ENCODE data around the gene C10orf71. TPM values are rescaled to one million over a fixed set of nuclear protein-coding genes. Genes with fewer than 3 reads are reported as not detected.

C10orf71 gene
- polyA plus RNA-seq, 10 donors, result 12.0 to 40.0 (median 28.3) TPM

GRCh38 chr10:49375611-49376010 lies 76.6 kb downstream of the C10orf71 start:
- DNase-seq, result no peak

Other genes starting within 250 kb of the C10orf71 start
- 10 to 100 TPM; 36.6 to 60.5 (median 42.9) TPM for gene VSTM4, start 183.6 kb upstream of the C10orf71 start, polyA plus RNA-seq (ENCODE audit: insufficient read length in 10 of 10)
- under 1 TPM in 1 of 10 donors, not detected in 9; 0.08 TPM for gene FAM170B, start 165.1 kb upstream of the C10orf71 start, polyA plus RNA-seq (ENCODE audit: insufficient read length in 10 of 10)
- 1 to 10 TPM; 4.2 to 8.8 (median 6.2) TPM for gene TMEM273, start 110.8 kb upstream of the C10orf71 start, polyA plus RNA-seq (ENCODE audit: insufficient read length in 10 of 10)
- under 1 TPM in 2 of 10 donors, not detected in 8; 0.10 to 0.26 TPM for gene DRGX, start 96.9 kb downstream of the C10orf71 start, polyA plus RNA-seq (ENCODE audit: insufficient read length in 10 of 10)
- 10 to 100 TPM in 5 of 10 donors, 1 to 10 TPM in 5; 7.7 to 14.3 (median 10.0) TPM for gene ERCC6, start 240.0 kb downstream of the C10orf71 start, polyA plus RNA-seq (ENCODE audit: insufficient read length in 10 of 10)